GM12801 (cell line): ENCODE results near the gene MUC2.

Source experiments
- TF ChIP-seq, protein P1 (sequence below): IDR thresholded peaks from one replicate; pipeline ENCODE4 v1.5.1; 2011; ENCODE audit warnings: control low read depth; ENCODE audit not compliant: insufficient read length; ENCODE audit errors: extremely low read depth

Gene MUC2

DNA sequence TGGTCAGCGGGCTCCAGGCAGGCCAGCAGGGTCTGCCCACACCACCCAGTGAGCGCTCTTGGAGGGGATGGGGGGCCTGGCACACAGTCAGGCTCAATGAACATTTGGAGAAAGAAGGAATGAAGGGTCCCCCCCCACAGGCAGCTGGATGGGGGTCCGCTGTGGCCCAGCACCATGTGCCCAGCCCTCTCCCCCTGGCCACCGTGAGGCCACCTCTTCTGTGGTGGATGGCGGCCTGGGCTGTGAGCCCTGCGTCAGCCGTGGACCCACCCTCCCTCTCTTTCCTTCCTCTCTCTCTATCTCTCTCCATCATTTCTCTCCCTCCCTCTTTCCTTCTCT, 48.0 kb downstream of the MUC2 start:
- TF ChIP-seq, protein P1, sequence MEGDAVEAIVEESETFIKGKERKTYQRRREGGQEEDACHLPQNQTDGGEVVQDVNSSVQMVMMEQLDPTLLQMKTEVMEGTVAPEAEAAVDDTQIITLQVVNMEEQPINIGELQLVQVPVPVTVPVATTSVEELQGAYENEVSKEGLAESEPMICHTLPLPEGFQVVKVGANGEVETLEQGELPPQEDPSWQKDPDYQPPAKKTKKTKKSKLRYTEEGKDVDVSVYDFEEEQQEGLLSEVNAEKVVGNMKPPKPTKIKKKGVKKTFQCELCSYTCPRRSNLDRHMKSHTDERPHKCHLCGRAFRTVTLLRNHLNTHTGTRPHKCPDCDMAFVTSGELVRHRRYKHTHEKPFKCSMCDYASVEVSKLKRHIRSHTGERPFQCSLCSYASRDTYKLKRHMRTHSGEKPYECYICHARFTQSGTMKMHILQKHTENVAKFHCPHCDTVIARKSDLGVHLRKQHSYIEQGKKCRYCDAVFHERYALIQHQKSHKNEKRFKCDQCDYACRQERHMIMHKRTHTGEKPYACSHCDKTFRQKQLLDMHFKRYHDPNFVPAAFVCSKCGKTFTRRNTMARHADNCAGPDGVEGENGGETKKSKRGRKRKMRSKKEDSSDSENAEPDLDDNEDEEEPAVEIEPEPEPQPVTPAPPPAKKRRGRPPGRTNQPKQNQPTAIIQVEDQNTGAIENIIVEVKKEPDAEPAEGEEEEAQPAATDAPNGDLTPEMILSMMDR, result no peak

DNA sequence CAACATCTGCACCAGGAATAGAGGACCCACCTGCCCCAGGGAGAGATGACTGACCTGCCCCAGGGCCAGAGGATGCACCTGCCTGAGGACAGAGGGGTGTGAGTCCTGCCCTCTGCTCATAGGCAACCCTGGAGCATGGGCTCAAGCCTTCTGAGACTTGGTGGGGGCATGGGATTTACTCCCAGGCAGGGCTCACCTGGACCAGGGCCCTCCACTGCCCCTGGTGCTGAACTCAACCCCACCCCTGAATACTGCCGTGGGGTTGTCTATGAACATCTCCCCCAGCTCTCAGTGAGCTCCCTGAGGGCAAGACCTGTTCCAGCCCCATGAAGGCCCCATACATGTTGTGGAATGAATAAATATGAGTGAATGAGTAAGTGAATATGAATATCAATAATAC, 49.3 kb downstream of the MUC2 start:
- TF ChIP-seq, protein P1, result no peak
